ENCODE measurements around the gene SLC25A42. TPM values are rescaled to one million over a fixed set of nuclear protein-coding genes. Genes with fewer than 3 reads are reported as not detected.

Gene SLC25A42
- total and polyA plus RNA-seq, 2 of the 13 experiments (the other 11 are each of a cell fraction or from before 2014, with no cell fraction given), result 12.8 to 18.3 TPM

DNA sequence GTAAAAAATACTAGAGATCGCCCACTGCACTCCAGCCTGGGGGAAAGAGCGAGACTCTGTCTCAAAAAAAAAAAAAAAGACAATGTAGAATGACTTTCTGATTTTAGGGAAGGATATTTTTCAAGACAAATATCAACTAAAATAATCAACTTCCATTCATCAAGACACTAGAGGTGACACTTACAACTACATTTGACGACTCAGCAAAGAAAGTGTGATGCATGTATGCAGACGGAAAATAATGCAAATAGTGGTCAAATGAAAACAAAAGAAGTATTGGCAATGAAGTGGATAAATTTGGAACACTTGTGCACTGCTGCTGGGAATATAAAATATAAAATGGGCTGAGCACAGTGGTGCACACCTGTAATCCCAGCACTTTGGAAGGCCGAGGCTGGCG, 62.3 kb downstream of the SLC25A42 start:
- no peak overlapping the region for H3K4me2 ChIP-seq (ENCODE audit: low read depth, low read length)
- no peak overlapping the region for H3K9ac ChIP-seq (ENCODE audit: insufficient read depth, low read depth, low read length)
- no peak overlapping the region for H3K4me3 ChIP-seq (replicated peaks in 1 of 3; ENCODE audit: insufficient read depth in 1 of 3, low read depth in 2 of 3, low read length in 3 of 3)
- intact Hi-C loops (cut with micrococcal nuclease; ENCODE audit: unreplicated experiment) (no loop called here), in situ Hi-C loops (cut with HindIII; ENCODE audit: extremely low pct_ligation_motif_present, low pct_unique_long_range_greater_than_20kb) (no loop called here)
- H3K9me3 ChIP-seq (ENCODE audit: low read length), result no peaks in the 10 kb centered on the region
- BruUV-seq (replicated peaks), result no TSS peak
- no peaks in the 10 kb centered on the region for H3K4me1 ChIP-seq (ENCODE audit: insufficient read depth, low read length)
- TF ChIP-seq ZNF558 (CRISPR knock-in tag; IDR thresholded peaks at IDR 0.05; ENCODE audit: borderline replicate concordance) (no peak), RAD51 (IDR thresholded peaks at IDR 0.05; ENCODE audit: borderline replicate concordance) (no peak), ZBTB3 (CRISPR knock-in tag; IDR thresholded peaks at IDR 0.05; ENCODE audit: borderline replicate concordance, low read depth) (no peak), ZFY (CRISPR knock-in tag; IDR thresholded peaks at IDR 0.05) (no peak), MAFF (IDR thresholded peaks at IDR 0.05; ENCODE audit: low read depth, low read length) (peak; percentile 93), ZNF761 (CRISPR knock-in tag; conservative IDR thresholded peaks at IDR 0.05) (no peak), ATRX (CRISPR knock-in tag; IDR thresholded peaks at IDR 0.05; ENCODE audit: borderline replicate concordance) (no peak), SSRP1 (CRISPR knock-in tag; IDR thresholded peaks at IDR 0.05) (no peak), SP5 (CRISPR knock-in tag; IDR thresholded peaks at IDR 0.05; ENCODE audit: borderline replicate concordance, low read depth) (no peak), ZNF33A (CRISPR knock-in tag; IDR thresholded peaks at IDR 0.05; ENCODE audit: borderline replicate concordance) (no peak), MAFK (conservative IDR thresholded peaks at IDR 0.05 in 1 of 2, IDR thresholded peaks at IDR 0.05 in 1 of 2; ENCODE audit: low read length in 2 of 2) (peak; percentile 88 to 96), ZNF20 (CRISPR knock-in tag; IDR thresholded peaks at IDR 0.05) (no peak), ZNF749 (CRISPR knock-in tag; IDR thresholded peaks at IDR 0.05; ENCODE audit: borderline replicate concordance) (no peak)
- TF ChIP-seq, protein P1, sequence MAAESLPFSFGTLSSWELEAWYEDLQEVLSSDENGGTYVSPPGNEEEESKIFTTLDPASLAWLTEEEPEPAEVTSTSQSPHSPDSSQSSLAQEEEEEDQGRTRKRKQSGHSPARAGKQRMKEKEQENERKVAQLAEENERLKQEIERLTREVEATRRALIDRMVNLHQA (CRISPR knock-in tag; IDR thresholded peaks at IDR 0.05), result no peak
- no peaks in the 10 kb centered on the region for H3K79me2 ChIP-seq (ENCODE audit: insufficient read depth, low read length)
- ATAC-seq, result no peak
- H2AFZ ChIP-seq (ENCODE audit: low read length), result no peak overlapping the region
- H3K36me3 ChIP-seq (replicated peaks in 1 of 2; ENCODE audit: control insufficient read depth in 1 of 2, insufficient read depth in 2 of 2, low read length in 2 of 2), result no peaks in the 10 kb centered on the region; a peak in 1 of 5 replicates
- WGBS (ENCODE audit: low lambda C conversion rate), result 95% methylated on average over 6 of the region's 6 CpGs
- POLR2A ChIA-PET, result no interaction called here
- FAIRE-seq, result no peak
- no peaks in the 10 kb centered on the region for H3K27me3 ChIP-seq (ENCODE audit: control insufficient read depth in 1 of 2, insufficient read depth in 2 of 2, low read length in 2 of 2)
- H3K27ac ChIP-seq (ENCODE audit: extremely low read length, insufficient read depth, low read length), result no peak overlapping the region
- CTCF ChIA-PET (ENCODE audit: low intra/inter-chr PET ratio, low total read pairs), result no interaction called here
- DNase-seq (ENCODE audit: low spot score), result no peak
- no peaks in the 10 kb centered on the region for H4K20me1 ChIP-seq (ENCODE audit: insufficient read depth, low read length)

All from HepG2 (cell line).